Breast epithelium (tissue), 4 donors: ENCODE results near the gene BPIFA1. TPM values are rescaled to one million over a fixed set of nuclear protein-coding genes. Genes with fewer than 3 reads are reported as not detected.

Experiments used
- DNase-seq, 2 donors: peaks; one replicate each; pipeline ENCODE4 v3.0.0-alpha.2; 2019; ENCODE audit warnings: low spot score in 2 of 2
- H3K27ac ChIP-seq, 2 donors: fragments of 200-600 bp; sonication (generic) in 1 of 2; one replicate each; pipeline ENCODE4 v1.5.1; 2016 to 2019; ENCODE audit warnings: mild to moderate bottlenecking in 1 of 2
- H3K27me3 ChIP-seq, 2 donors: fragments of 200-600 bp; sonication (generic) in 1 of 2; one replicate each; pipeline versions ENCODE4 v1.5.1 to v1.6.0; 2017 to 2019; ENCODE audit warnings: control low read depth in 1 of 2, mild to moderate bottlenecking in 1 of 2
- H3K36me3 ChIP-seq: fragments of 200-600 bp; one replicate; pipeline ENCODE4 v1.5.1; 2019
- H3K4me1 ChIP-seq, 2 donors: fragments of 200-600 bp; sonication (generic); one replicate each; pipeline ENCODE4 v1.5.1; 2016 to 2019; ENCODE audit warnings: control low read depth in 1 of 2
- H3K4me3 ChIP-seq, 3 donors: fragments of 200-600 bp; sonication (generic); 1 replicate in 2 of 3; 2 replicates in 1 of 3; pipeline ENCODE4 v1.5.1; 2016 to 2019; ENCODE audit warnings: mild to moderate bottlenecking in 3 of 3, moderate library complexity in 2 of 3
- H3K9me3 ChIP-seq, 2 donors: fragments of 200-600 bp; sonication (generic) in 1 of 2; one replicate each; pipeline ENCODE4 v1.5.1; 2016 to 2019; ENCODE audit warnings: control low read depth in 1 of 2
- POLR2A ChIP-seq: fragments of 450-650 bp; IDR thresholded peaks from one replicate; pipeline ENCODE4 v1.6.1; 2016; ENCODE audit warnings: antibody characterized with exemption, mild to moderate bottlenecking, moderate library complexity
- POLR2AphosphoS5 ChIP-seq, 3 donors: sonication (generic); formaldehyde crosslinking; IDR thresholded peaks; one replicate each; pipeline ENCODE4 v1.6.1; 2017; ENCODE audit warnings: antibody characterized with exemption in 3 of 3
- intact Hi-C: fragments of 100-400 bp; cut with DNase I; formaldehyde crosslinking; loops from one replicate; pipeline ENCODE4 v1.15.1; 2023; ENCODE audit warnings: low total_unique reads
- total RNA-seq, 3 donors: library from RNA; depleted of rRNA; stranded (reverse); fragments of >200 nt; gene quantifications; one replicate each; pipeline ENCODE4 v1.1.0, GENCODE V29; 2016
- TF ChIP-seq, protein P1 (sequence below), 3 donors: fragments of 450-650 bp; IDR thresholded peaks; one replicate each; pipeline ENCODE4 v1.5.1; 2016 to 2017; ENCODE audit warnings: antibody characterized with exemption in 3 of 3, mild to moderate bottlenecking in 3 of 3, moderate library complexity in 3 of 3

BPIFA1 gene
- total RNA-seq, 3 donors from 2014 or later, result not detected

DNA sequence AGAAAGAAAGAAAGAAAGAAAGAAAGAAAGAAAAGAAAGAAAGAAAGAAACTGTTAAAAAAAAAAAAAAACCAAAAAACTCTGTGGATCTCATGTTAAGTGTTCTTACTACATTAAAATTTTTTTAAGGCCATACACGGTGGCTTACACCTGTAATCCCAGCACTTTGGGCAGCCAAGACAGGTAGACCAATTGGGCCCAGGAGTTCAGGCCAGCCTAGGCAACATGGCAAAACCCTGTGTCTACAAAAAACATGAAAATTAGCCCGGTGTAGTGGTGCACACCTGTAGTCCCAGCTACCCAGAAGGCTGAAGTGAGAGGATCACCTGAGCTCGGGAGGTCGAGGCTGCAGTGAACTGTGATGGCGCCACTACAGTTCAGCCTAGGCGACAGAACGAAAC is 4.6 kb upstream of the BPIFA1 start:
- intact Hi-C loops, result no loop called here
- TF ChIP-seq POLR2A, result no peak
- TF ChIP-seq, protein P1, sequence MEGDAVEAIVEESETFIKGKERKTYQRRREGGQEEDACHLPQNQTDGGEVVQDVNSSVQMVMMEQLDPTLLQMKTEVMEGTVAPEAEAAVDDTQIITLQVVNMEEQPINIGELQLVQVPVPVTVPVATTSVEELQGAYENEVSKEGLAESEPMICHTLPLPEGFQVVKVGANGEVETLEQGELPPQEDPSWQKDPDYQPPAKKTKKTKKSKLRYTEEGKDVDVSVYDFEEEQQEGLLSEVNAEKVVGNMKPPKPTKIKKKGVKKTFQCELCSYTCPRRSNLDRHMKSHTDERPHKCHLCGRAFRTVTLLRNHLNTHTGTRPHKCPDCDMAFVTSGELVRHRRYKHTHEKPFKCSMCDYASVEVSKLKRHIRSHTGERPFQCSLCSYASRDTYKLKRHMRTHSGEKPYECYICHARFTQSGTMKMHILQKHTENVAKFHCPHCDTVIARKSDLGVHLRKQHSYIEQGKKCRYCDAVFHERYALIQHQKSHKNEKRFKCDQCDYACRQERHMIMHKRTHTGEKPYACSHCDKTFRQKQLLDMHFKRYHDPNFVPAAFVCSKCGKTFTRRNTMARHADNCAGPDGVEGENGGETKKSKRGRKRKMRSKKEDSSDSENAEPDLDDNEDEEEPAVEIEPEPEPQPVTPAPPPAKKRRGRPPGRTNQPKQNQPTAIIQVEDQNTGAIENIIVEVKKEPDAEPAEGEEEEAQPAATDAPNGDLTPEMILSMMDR (IDR thresholded peaks at IDR 0.05), result no peak
- TF ChIP-seq POLR2AphosphoS5 (IDR thresholded peaks at IDR 0.05), result no peak
- Histone ChIP-seq H3K4me1 (no peaks in the 10 kb centered on the region), H3K27me3 (peaks cover 0 to 13% of the 10 kb centered on the region in 2 donors), H3K36me3 (no peaks in the 10 kb centered on the region), H3K27ac (no peak overlapping the region), H3K9me3 (no peaks in the 10 kb centered on the region), H3K4me3 (no peak overlapping the region)
- no peak for DNase-seq

GRCh38 chr20:33232486-33233072 is 3.2 kb upstream of the BPIFA1 start:
- H3K4me3 ChIP-seq, result no peak overlapping the region
- H3K9me3 ChIP-seq, result no peaks in the 10 kb centered on the region
- intact Hi-C loops, result no loop called here
- TF ChIP-seq, protein P1 (IDR thresholded peaks at IDR 0.05), result no peak
- TF ChIP-seq POLR2AphosphoS5 (IDR thresholded peaks at IDR 0.05) (no peak), POLR2A (no peak)
- H3K36me3 ChIP-seq, result no peaks in the 10 kb centered on the region
- H3K27me3 ChIP-seq, result peaks cover 0 to 13% of the 10 kb centered on the region in 2 donors
- no peak overlapping the region for H3K27ac ChIP-seq
- no peaks in the 10 kb centered on the region for H3K4me1 ChIP-seq
- no peak for DNase-seq

DNA sequence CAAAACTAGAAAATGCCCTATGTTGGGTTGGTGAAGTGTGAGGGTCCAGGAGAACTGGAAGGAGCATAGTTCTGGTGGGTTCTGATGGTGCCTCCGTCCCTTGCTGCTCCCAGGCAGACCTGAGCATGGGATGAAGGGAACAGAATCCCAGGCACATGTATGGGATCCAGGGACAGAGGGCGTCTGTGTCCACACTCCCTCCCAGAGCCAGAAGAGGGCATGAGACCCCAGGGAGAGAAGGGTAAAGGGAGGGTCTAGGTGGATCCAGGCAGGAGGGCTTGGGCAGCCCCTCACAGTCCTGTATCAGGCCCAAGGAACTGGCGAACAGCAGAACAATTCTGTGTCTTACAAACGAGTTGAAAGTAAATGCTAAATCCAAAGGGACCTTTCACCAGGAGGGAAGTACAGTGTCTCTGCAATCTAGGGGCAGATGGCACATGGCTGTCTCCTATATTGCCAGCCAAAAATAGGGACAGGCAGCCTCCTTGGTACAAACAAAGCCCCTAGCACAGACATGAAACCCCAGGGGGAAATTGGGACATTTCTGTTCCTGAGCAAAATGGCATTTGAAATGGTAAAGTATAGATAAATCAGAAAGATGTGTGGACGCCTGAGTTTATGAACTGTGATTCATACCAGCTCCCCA is 2.5 kb upstream of the BPIFA1 start:
- intact Hi-C loops, result no loop called here
- no peak for DNase-seq
- Histone ChIP-seq H3K27ac (no peak overlapping the region), H3K27me3 (peaks cover 0 to 13% of the 10 kb centered on the region in 2 donors), H3K36me3 (no peaks in the 10 kb centered on the region), H3K9me3 (no peaks in the 10 kb centered on the region), H3K4me1 (no peaks in the 10 kb centered on the region), H3K4me3 (no peak overlapping the region)
- no peak for TF ChIP-seq POLR2AphosphoS5 (IDR thresholded peaks at IDR 0.05)
- TF ChIP-seq, protein P1 (IDR thresholded peaks at IDR 0.05), result no peak
- no peak for TF ChIP-seq POLR2A

- Histone ChIP-seq H3K9me3 (no peaks in the 10 kb centered on the region), H3K36me3 (no peaks in the 10 kb centered on the region), H3K27ac (no peak overlapping the region), H3K4me3 (no peak overlapping the region), H3K27me3 (peaks cover 0 to 13% of the 10 kb centered on the region in 2 donors), H3K4me1 (no peaks in the 10 kb centered on the region)
- intact Hi-C loops, result no loop called here
- no peak for DNase-seq
- no peak for TF ChIP-seq POLR2A
- TF ChIP-seq POLR2AphosphoS5 (IDR thresholded peaks at IDR 0.05), result no peak
These were observed 1.7 kb upstream of the BPIFA1 start for GRCh38 chr20:33234050-33234449.

DNA sequence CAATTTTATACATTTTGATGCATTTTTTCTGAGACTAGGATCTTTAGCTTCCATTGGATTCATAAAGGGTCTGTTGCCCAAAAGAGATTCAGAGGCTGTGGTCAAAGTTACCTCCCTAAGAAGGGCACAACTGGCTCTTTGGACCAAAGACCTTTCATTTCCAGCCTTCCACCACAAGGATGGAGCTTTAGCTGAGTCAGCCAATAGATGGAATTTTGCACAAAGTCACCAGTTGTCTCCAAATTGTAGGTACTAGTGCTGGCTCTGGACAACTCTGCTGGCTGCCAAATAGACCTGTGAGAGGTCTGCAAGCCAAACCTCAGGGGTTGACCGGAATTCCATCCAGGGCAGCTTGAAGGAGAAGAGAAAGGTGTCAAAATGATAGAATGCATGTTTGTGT is 555 bp downstream of the BPIFA1 start:
- intact Hi-C loops, result no loop called here
- no peaks in the 10 kb centered on the region for H3K9me3 ChIP-seq
- no peak for DNase-seq
- H3K4me3 ChIP-seq, result no peak overlapping the region
- TF ChIP-seq POLR2AphosphoS5 (IDR thresholded peaks at IDR 0.05), result no peak
- no peak for TF ChIP-seq POLR2A
- TF ChIP-seq, protein P1 (IDR thresholded peaks at IDR 0.05), result no peak
- no peaks in the 10 kb centered on the region for H3K36me3 ChIP-seq
- no peak overlapping the region for H3K27ac ChIP-seq
- H3K4me1 ChIP-seq, result no peaks in the 10 kb centered on the region
- peaks cover 0 to 13% of the 10 kb centered on the region in 2 donors for H3K27me3 ChIP-seq
